ENCODE data around the gene LMO2. TPM values are rescaled to one million over a fixed set of nuclear protein-coding genes. Genes with fewer than 3 reads are reported as not detected.

The LMO2 gene
- total and polyA plus RNA-seq, 2 donors from 2014 or later, result 57.1 to 60.6 TPM

DNA sequence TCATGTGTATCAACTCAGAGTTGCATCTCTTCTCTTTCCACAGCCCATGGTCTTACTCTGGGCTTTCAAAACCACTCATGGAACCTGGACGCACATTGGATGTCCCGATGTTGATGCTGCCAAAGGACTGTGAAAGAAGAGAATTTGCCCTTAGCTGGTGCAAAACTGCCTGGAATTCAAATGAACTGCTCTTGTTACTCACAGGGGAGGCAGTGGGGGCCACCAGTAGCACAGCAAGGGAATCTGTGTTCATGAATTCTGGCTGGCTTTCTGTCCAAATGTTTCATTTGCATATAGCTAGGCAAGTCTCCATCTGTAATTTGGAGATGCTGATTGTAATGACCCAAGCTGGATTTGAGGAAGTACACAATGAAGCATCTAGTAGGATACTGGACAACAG is 24.9 kb downstream of the LMO2 start:
- intact Hi-C loops (cut with DNase I), result no loop called here
- TF ChIP-seq, protein P1, sequence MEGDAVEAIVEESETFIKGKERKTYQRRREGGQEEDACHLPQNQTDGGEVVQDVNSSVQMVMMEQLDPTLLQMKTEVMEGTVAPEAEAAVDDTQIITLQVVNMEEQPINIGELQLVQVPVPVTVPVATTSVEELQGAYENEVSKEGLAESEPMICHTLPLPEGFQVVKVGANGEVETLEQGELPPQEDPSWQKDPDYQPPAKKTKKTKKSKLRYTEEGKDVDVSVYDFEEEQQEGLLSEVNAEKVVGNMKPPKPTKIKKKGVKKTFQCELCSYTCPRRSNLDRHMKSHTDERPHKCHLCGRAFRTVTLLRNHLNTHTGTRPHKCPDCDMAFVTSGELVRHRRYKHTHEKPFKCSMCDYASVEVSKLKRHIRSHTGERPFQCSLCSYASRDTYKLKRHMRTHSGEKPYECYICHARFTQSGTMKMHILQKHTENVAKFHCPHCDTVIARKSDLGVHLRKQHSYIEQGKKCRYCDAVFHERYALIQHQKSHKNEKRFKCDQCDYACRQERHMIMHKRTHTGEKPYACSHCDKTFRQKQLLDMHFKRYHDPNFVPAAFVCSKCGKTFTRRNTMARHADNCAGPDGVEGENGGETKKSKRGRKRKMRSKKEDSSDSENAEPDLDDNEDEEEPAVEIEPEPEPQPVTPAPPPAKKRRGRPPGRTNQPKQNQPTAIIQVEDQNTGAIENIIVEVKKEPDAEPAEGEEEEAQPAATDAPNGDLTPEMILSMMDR (IDR thresholded peaks at IDR 0.05; ENCODE audit: borderline replicate concordance, extremely low read depth, insufficient read depth), result no peak
- peaks cover 4 to 18% (median 12%) of the 10 kb centered on the region in 3 donors for H3K4me1 ChIP-seq (ENCODE audit: control insufficient read depth in 2 of 3, insufficient read depth in 2 of 3, low read depth in 1 of 3, low read length in 3 of 3)
- H3K4me3 ChIP-seq (ENCODE audit: low read length in 3 of 3), result peak overlapping the region in 2 of 3 donors; percentile 3 to 78
- no peaks in the 10 kb centered on the region for H3K36me3 ChIP-seq (ENCODE audit: control insufficient read depth in 2 of 3, insufficient read depth in 3 of 3, low read length in 3 of 3)
- H3K27me3 ChIP-seq (ENCODE audit: control insufficient read depth, insufficient read depth, low read length), result peaks cover 6% of the 10 kb centered on the region
- H3K9me3 ChIP-seq (ENCODE audit: control insufficient read depth in 2 of 3, insufficient read depth in 1 of 3, low read length in 3 of 3), result no peaks in the 10 kb centered on the region
- DNase-seq (no peak), FAIRE-seq (no peak)
- peak overlapping the region in 1 of 2 donors; percentile 20 for H3K27ac ChIP-seq (ENCODE audit: low read depth in 2 of 2, low read length in 2 of 2)
- no peak overlapping the region for H3K9ac ChIP-seq (ENCODE audit: low read length in 3 of 3)

- no peaks in the 10 kb centered on the region for H3K36me3 ChIP-seq (ENCODE audit: control insufficient read depth in 2 of 3, insufficient read depth in 3 of 3, low read length in 3 of 3)
- H3K9me3 ChIP-seq (ENCODE audit: control insufficient read depth in 2 of 3, insufficient read depth in 1 of 3, low read length in 3 of 3), result no peaks in the 10 kb centered on the region
- DNase-seq (no peak), FAIRE-seq (no peak)
- peaks cover 4 to 31% (median 24%) of the 10 kb centered on the region in 3 donors for H3K4me1 ChIP-seq (ENCODE audit: control insufficient read depth in 2 of 3, insufficient read depth in 2 of 3, low read depth in 1 of 3, low read length in 3 of 3)
- H3K27ac ChIP-seq (ENCODE audit: low read depth in 2 of 2, low read length in 2 of 2), result peak overlapping the region; percentile 3 to 61
- H3K9ac ChIP-seq (ENCODE audit: low read length in 3 of 3), result no peak overlapping the region
- TF ChIP-seq, protein P1 (IDR thresholded peaks at IDR 0.05; ENCODE audit: borderline replicate concordance, extremely low read depth, insufficient read depth), result no peak
- H3K4me3 ChIP-seq (ENCODE audit: low read length in 3 of 3), result peak overlapping the region in 1 of 3 donors; percentile 9
- H3K27me3 ChIP-seq (ENCODE audit: control insufficient read depth, insufficient read depth, low read length), result peaks cover 3% of the 10 kb centered on the region
- intact Hi-C loops (cut with DNase I), result no loop called here
Measured at GRCh38 chr11:33864479-33864878, 27.4 kb downstream of the LMO2 start.

- Histone ChIP-seq H3K4me1 (ENCODE audit: control insufficient read depth in 2 of 3, insufficient read depth in 2 of 3, low read depth in 1 of 3, low read length in 3 of 3) (peaks cover 4 to 34% (median 24%) of the 10 kb centered on the region in 3 donors), H3K27ac (ENCODE audit: low read depth in 2 of 2, low read length in 2 of 2) (peak overlapping the region; percentile 52 to 61), H3K9me3 (ENCODE audit: control insufficient read depth in 2 of 3, insufficient read depth in 1 of 3, low read length in 3 of 3) (no peaks in the 10 kb centered on the region), H3K9ac (ENCODE audit: low read length in 3 of 3) (peak overlapping the region in 1 of 3 donors; percentile 37), H3K36me3 (ENCODE audit: control insufficient read depth in 2 of 3, insufficient read depth in 3 of 3, low read length in 3 of 3) (no peaks in the 10 kb centered on the region), H3K27me3 (ENCODE audit: control insufficient read depth, insufficient read depth, low read length) (peaks cover 3% of the 10 kb centered on the region), H3K4me3 (ENCODE audit: low read length in 3 of 3) (peak overlapping the region in 1 of 3 donors; percentile 23)
- intact Hi-C loops (cut with DNase I), result no loop called here
- TF ChIP-seq, protein P1 (IDR thresholded peaks at IDR 0.05; ENCODE audit: borderline replicate concordance, extremely low read depth, insufficient read depth), result no peak
- FAIRE-seq, result no peak
- no peak for DNase-seq
Measured at GRCh38 chr11:33863418-33864172, 28.3 kb downstream of the LMO2 start.

All from kidney (tissue), 14 donors.